ENCODE measurements around the gene VPS54.

Gene VPS54

GRCh38 chr2:64049633-64050220 is 30.5 kb upstream of the VPS54 start:
- no peak overlapping the region for H3K27ac ChIP-seq
- H3K27me3 ChIP-seq (replicated peaks) = no peaks in the 10 kb centered on the region
- in situ Hi-C loops (cut with HindIII; ENCODE audit: low pct_ligation_motif_present, low sequenced_read_pairs) = loop anchor here (25.0 kb wide), 3 partner anchors 163 to 438 kb away; no protein-coding TSS in a partner anchor
- no peak overlapping the region for H3K4me3 ChIP-seq (ENCODE audit: low read depth, low read length)
- DNase-seq = peak; percentile 53
- peak; percentile 92 for TF ChIP-seq CTCF (IDR thresholded peaks at IDR 0.05; ENCODE audit: low read depth, low read length, missing control alignments)
- no peaks in the 10 kb centered on the region for H3K36me3 ChIP-seq (replicated peaks)

- no peak for TF ChIP-seq CTCF (IDR thresholded peaks at IDR 0.05; ENCODE audit: low read depth, low read length, missing control alignments)
- H3K36me3 ChIP-seq (replicated peaks) = no peaks in the 10 kb centered on the region
- no peak overlapping the region for H3K27ac ChIP-seq
- DNase-seq = no peak
- in situ Hi-C loops (cut with HindIII; ENCODE audit: low pct_ligation_motif_present, low sequenced_read_pairs) = loop anchor here (25.0 kb wide), 1 partner anchor 266 kb away; no protein-coding TSS in a partner anchor
- H3K27me3 ChIP-seq (replicated peaks) = no peaks in the 10 kb centered on the region
- no peak overlapping the region for H3K4me3 ChIP-seq (ENCODE audit: low read depth, low read length)
These were observed 26.7 kb upstream of the VPS54 start for GRCh38 chr2:64045938-64046337.

DNA sequence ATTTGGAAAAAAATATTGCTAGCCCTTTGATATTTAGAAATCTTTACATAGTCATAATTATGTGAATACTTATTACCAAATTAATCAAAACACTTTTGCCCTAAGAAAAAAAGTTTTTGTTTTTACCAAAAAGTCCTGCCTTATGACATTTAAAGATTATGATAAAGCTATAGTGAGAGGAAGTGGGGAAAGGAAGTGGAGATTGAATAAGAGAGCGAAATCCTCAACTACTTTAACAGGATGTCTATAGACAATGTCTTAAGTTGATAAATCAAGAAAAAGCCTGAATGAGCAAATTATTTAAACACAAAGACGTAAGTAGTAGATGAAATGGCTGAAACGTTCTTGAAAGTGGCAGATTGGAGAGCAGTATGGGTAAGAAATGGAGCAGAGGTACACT is 20.9 kb upstream of the VPS54 start:
- H3K27me3 ChIP-seq (replicated peaks) = no peaks in the 10 kb centered on the region
- no peak overlapping the region for H3K4me3 ChIP-seq (ENCODE audit: low read depth, low read length)
- H3K36me3 ChIP-seq (replicated peaks) = no peaks in the 10 kb centered on the region
- no peak overlapping the region for H3K27ac ChIP-seq
- no peak for DNase-seq
- no peak for TF ChIP-seq CTCF (IDR thresholded peaks at IDR 0.05; ENCODE audit: low read depth, low read length, missing control alignments)
- in situ Hi-C loops (cut with HindIII; ENCODE audit: low pct_ligation_motif_present, low sequenced_read_pairs) = loop anchor here (25.0 kb wide), 1 partner anchor 272 kb away; no protein-coding TSS in a partner anchor

DNA sequence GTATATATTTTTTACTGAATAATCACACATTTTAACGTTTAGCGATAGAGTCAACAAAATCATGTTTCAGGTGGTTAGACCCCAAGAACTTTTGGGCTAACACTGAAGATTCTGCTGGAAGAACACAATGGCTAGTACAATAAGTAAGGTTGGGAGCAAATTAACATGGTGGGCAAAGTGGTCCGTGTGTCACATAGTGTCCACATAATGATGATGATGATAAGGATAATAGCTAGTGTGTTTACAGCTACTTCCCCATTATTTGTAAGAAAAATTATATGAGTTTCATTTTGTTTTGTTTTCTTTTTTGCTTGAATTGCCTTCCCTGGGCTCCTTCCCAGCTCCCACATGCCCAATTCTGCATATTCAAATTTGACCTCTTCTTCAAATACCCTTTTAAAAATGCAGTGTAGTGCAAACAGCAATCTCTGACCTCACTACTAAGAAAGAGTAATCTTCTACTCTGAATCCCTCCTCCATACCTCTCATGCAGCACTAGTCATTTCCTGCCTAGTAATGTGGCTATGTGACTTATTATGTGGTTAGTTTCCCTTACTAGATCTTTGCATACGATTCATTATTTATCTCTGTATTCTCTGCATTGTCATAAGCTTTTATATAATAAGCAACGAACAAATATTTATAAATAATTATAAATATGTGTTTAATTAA is 16.9 kb upstream of the VPS54 start:
- no peak overlapping the region for H3K27ac ChIP-seq
- TF ChIP-seq CTCF (IDR thresholded peaks at IDR 0.05; ENCODE audit: low read depth, low read length, missing control alignments) = no peak
- in situ Hi-C loops (cut with HindIII; ENCODE audit: low pct_ligation_motif_present, low sequenced_read_pairs) = loop anchor here (25.0 kb wide), 1 partner anchor 276 kb away; no protein-coding TSS in a partner anchor
- no peaks in the 10 kb centered on the region for H3K36me3 ChIP-seq (replicated peaks)
- H3K27me3 ChIP-seq (replicated peaks) = no peaks in the 10 kb centered on the region
- no peak overlapping the region for H3K4me3 ChIP-seq (ENCODE audit: low read depth, low read length)
- DNase-seq = peak; percentile 59

GRCh38 chr2:64035072-64035942 is 16.1 kb upstream of the VPS54 start:
- no peak for TF ChIP-seq CTCF (IDR thresholded peaks at IDR 0.05; ENCODE audit: low read depth, low read length, missing control alignments)
- no peak overlapping the region for H3K4me3 ChIP-seq (ENCODE audit: low read depth, low read length)
- H3K27ac ChIP-seq = no peak overlapping the region
- no peak for DNase-seq
- H3K36me3 ChIP-seq (replicated peaks) = no peaks in the 10 kb centered on the region
- in situ Hi-C loops (cut with HindIII; ENCODE audit: low pct_ligation_motif_present, low sequenced_read_pairs) = loop anchor here (25.0 kb wide), 1 partner anchor 277 kb away; no protein-coding TSS in a partner anchor
- H3K27me3 ChIP-seq (replicated peaks) = no peaks in the 10 kb centered on the region
